GM21367 (cell line): Measurements from ENCODE around the gene FILIP1.
A peak's percentile ranks its signal among the peaks of the same experiment; 100 is the strongest.

Experiments
- ATAC-seq: cut with Tn5 transposase; IDR thresholded peaks from one replicate; pipeline ENCODE4 v1.9.1; 2021; ENCODE audit not compliant: unreplicated experiment

Gene FILIP1

GRCh38 chr6:75497994-75498393 is 4.4 kb upstream of the FILIP1 start:
- no peak for ATAC-seq

GRCh38 chr6:75495011-75495410 is 1.4 kb upstream of the FILIP1 start:
- no peak for ATAC-seq

DNA sequence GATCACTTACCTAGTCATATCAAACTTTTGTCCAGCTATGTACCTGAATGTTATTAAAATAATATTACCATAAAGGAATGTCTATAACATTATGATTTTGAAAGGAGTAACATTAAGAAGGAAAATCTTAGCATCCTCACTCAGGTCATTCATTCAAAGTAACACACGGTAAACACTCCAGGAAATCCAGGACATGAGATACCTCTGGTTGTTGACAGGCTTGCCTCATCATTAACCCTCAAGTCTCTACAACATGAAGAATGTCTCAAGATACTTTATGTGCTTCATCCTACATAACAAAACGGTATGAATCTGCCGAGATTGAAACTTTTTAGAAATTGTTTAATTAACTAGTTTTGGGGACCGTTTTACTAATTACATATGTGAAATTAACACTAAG is 690 bp upstream of the FILIP1 start:
- no peak for ATAC-seq

DNA sequence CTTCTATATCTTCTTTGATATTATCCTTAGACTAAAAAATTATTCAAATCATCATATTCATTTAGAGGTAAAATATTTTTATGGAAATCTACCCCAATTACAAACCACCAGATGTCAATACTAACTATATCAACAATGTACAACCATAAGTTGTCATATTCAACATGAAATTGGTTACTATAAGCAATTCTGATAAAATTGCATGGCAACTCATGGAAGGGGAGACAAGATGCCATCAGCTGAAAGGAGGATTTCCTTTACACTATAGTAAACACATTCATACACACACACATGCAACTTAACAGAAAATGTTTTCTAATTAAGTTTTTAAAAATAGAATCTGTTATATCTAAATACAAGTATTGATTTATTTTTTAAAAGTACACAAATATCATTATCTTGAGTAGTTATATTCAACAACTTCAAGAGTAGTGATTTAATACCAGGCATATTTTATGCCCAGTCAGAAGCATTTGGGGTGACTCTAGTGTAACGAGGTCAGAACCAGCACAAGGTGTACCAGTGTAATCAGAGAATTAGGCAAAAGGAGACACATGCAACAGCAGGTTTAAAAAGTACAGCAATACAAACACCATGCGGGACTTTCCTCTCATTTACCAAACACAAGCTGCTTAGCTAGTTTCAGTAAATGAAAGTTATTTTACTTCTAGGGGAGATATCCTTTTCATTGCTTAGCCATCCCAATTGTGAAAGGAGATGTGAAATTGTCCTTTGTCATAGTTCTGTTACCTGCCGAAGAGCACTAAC is 1.0 kb downstream of the FILIP1 start:
- ATAC-seq = no peak

DNA sequence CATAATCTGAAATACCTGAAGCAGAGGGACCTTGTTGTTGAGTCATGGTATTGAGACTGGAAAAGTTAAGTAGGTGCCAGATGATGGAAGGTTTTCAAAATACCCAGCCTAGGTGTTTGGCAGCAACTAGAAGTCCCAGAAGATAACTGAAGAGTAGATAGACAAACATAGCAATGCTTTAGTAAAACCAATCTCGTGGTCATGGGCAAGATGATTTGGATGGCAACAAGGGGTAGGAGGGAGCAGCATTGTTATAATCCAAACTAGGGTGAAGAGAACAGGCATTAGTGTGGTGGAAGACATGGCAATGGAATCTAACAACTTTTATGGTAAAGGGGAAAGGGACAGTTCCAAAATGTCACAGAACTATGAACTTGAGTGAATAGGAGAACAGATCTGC is 2.3 kb downstream of the FILIP1 start:
- no peak for ATAC-seq

GRCh38 chr6:75490706-75491105 is 2.9 kb downstream of the FILIP1 start:
- no peak for ATAC-seq

DNA sequence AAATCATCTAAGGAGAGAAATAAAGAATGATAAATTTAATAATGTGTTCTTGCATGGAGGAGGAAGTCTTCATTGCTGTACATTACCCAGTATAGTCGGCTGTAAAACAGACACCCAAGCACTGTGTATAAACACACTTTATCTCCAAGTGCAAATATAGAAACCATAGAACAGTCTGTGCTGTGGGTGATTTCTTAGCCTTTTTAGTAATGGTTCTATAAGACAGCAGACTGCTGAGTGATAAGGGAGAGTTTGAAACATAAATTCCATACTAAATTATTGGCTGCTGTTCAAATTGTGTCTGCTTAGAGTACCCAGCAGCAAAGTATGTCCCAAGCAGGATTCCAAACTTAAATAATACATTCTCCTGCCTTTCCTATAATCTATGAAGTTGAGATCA is 4.6 kb downstream of the FILIP1 start:
- ATAC-seq = no peak

GRCh38 chr6:75488033-75488432 is 5.6 kb downstream of the FILIP1 start:
- ATAC-seq = no peak

DNA sequence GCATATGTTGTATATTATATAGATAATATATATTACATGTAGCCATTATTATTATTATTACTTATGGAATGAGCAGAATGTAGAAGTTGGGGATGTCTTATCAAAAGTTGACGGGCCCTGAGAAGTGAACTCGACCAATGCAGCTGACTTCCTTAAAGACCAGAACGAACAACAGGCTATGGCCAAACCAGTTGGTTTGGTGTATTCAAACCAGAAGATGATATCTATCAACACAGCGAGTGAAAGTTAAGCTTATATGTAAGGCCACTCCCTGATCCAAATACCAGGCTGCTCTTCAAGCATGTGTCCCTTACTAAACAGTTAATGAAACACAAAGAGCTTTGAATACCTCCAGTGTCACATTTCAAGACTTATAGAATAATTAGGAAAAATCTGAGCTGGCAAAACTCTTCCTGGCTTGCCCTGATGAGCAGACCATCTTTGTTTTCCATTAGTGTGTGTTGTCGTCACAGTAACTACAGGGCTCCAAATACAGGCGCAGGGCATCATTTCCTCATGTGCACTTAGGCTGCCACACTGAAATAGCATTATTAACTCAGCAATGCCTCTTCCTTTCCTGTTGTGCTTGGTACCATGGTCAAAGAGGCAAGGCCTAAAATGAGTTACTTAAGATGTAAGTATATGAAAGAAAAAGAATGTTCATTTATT is 6.6 kb downstream of the FILIP1 start:
- no peak for ATAC-seq

- ATAC-seq = no peak
Measured at GRCh38 chr6:75484535-75484934, 9.1 kb downstream of the FILIP1 start.

- no peak for ATAC-seq
Measured at GRCh38 chr6:75483136-75483952, 10.3 kb downstream of the FILIP1 start.

- ATAC-seq = no peak
Measured at GRCh38 chr6:75481936-75482593, 11.5 kb downstream of the FILIP1 start.

- no peak for ATAC-seq
Measured at GRCh38 chr6:75481394-75481793, 12.2 kb downstream of the FILIP1 start.

DNA sequence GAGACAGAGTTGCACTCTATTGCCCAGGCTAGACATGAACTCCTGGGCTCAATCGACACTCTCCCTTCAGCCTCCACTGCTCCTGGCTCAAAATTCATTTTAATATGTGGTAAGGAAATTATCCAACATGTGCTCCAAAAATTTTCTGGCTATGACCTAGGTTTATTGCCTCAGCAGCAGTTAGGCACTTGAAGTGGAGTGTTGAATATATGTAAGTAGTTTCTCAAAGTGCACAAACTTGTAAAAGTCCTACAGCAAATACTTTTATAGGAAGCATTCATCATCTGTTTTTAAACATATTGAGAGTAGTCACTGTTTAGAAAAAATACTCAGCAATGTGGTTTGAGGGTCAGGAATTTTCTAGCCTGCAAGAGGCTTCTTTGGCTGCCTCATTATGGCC is 13.2 kb downstream of the FILIP1 start:
- ATAC-seq = no peak

GRCh38 chr6:75479712-75480111 is 13.9 kb downstream of the FILIP1 start:
- no peak for ATAC-seq

- ATAC-seq = no peak
Measured at GRCh38 chr6:75478929-75479328, 14.7 kb downstream of the FILIP1 start.

GRCh38 chr6:75472885-75473284 is 20.7 kb downstream of the FILIP1 start:
- peak; percentile 77 for ATAC-seq

DNA sequence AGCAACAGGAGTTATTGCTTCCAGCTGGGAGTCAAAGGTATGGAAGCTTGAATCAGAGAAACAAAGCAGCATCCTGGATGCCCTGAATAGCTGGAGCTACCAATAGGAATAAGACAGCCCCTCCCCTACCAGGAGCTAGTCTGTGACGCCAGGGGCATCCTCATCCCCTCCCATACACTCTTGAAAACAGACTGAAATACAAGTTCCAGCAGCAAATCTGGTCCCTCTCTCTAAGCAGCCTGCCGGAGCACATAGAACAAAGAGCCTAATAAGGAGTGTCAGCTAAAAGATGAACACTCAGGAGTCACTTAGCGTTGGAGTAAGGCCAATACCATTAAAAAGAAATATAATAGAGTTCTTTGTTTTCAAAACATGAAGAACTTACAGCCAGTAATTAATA is 25.6 kb downstream of the FILIP1 start:
- no peak for ATAC-seq

- no peak for ATAC-seq
Measured at GRCh38 chr6:75467284-75467683, 26.3 kb downstream of the FILIP1 start.

- no peak for ATAC-seq
Measured at GRCh38 chr6:75466636-75467035, 27.0 kb downstream of the FILIP1 start.

- no peak for ATAC-seq
Measured at GRCh38 chr6:75463908-75464307, 29.7 kb downstream of the FILIP1 start.
